GM10266 (cell line): Measurements from ENCODE around the gene SLC25A45.

Experiments used
- DNase-seq: peaks from one replicate; pipeline ENCODE4 v3.0.0; 2012; ENCODE audit errors: extremely low spot score
- TF ChIP-seq, protein P1 (sequence below): IDR thresholded peaks from 2 replicates; pipeline ENCODE4 v1.5.1; 2012; ENCODE audit warnings: mild to moderate bottlenecking, low read depth; ENCODE audit not compliant: control insufficient read depth, insufficient read depth; ENCODE audit errors: missing control alignments

SLC25A45 gene

DNA sequence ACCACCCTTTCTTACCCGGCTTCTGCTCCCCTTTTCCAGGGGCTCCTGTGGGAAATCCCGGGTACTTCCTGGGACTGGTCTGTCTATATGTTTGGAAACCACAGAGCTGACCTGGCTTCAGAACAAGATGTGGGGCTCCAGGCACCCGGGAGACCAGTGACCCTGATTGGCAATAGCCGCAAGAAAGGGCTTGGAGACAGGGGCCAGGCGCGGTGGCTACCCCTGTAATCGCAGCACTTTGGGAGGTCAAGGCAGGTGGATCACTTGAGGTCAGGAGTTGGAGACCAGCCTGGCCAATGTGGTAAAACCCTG is 37.0 kb upstream of the SLC25A45 start:
- TF ChIP-seq, protein P1, sequence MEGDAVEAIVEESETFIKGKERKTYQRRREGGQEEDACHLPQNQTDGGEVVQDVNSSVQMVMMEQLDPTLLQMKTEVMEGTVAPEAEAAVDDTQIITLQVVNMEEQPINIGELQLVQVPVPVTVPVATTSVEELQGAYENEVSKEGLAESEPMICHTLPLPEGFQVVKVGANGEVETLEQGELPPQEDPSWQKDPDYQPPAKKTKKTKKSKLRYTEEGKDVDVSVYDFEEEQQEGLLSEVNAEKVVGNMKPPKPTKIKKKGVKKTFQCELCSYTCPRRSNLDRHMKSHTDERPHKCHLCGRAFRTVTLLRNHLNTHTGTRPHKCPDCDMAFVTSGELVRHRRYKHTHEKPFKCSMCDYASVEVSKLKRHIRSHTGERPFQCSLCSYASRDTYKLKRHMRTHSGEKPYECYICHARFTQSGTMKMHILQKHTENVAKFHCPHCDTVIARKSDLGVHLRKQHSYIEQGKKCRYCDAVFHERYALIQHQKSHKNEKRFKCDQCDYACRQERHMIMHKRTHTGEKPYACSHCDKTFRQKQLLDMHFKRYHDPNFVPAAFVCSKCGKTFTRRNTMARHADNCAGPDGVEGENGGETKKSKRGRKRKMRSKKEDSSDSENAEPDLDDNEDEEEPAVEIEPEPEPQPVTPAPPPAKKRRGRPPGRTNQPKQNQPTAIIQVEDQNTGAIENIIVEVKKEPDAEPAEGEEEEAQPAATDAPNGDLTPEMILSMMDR: no peak
- no peak for DNase-seq

GRCh38 chr11:65418681-65419459 is 36.4 kb upstream of the SLC25A45 start:
- TF ChIP-seq, protein P1: no peak
- peak; percentile 91 for DNase-seq

DNA sequence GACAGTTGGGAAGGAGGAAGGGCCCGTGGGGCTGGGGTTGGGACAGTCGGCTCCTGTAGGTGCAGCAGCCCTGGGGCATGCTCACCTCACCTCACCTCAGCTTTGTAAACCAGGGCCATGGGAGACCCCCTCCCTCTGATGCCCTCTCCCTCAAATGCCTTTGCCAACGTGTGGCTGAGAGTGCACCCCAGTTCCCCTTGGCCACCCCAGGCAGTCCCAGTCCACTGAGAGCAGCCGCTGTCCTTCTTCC is 35.9 kb upstream of the SLC25A45 start:
- DNase-seq: no peak
- TF ChIP-seq, protein P1: no peak

- TF ChIP-seq, protein P1: no peak
- peak; percentile 16 for DNase-seq
These were observed 35.4 kb upstream of the SLC25A45 start for GRCh38 chr11:65417702-65418430.

DNA sequence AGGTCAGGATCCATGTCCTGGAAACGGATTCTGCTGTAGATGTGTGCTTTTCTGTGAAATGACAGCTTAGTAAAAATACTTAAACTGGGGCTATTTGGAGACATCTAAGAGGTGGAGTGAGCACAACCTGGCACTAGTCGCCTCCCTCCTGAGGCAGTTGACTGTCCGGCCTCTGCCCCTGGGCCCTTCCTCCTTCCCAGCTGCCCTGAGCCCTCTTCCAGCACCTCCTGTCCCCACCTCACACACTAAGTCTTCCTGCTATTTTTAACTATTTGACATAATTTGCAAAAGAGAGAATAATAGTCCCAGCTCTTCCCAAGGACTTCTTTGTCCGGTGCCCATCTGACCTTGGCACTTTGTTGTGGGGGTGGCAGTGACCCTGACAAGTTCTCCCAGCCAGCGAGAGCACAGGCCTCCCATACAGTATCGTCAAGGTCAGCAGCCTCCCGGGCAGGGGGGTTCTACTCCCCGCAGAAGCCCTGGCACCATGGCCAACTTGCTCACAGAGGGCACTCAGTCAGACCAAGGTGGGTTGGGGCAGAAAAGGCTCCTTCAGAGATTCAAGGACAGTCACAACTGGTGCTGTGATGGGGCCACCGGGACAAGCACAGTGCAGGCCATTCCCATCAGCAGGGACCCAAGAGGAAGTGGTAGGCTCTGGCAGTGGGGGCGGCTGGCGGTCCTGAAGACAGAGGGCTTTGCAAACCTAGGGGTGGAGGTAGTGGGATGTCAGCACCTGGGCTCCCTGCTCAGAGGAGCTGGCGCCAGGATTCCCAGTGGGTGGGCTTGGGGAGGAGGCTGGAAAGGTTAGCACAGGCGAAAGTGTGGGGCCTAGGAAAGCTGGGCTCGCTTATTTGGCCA is 34.6 kb upstream of the SLC25A45 start:
- TF ChIP-seq, protein P1: no peak
- DNase-seq: peak; percentile 40

DNA sequence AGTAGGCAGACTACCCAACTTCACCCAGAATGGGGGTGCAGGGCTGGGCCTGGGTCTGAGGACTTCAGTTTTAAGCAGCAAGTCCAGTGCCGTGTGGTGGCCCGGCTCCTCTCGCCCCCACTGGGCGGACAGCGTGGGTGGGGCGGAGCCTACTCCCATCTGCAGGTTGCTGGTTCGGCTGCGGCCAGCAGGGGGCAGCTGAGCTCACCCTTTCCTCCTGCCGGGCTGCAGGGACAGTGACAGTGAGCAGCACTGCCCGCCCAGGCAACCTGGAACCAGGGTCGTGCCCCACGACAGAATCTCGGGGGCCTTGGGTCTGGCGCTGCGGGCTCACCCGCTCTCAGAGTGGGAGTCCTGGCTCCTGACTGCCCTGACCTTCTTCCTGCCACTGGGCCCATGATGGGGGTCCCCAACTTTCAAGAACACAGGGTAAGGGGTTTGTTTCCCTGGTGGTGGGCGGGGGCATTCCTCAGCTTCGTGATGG is 33.9 kb upstream of the SLC25A45 start:
- peak; percentile 89 for DNase-seq
- TF ChIP-seq, protein P1: peak; percentile 100
